VCaP (cell line): ENCODE data around the gene CDC45.
A peak's percentile ranks its signal among the peaks of the same experiment; 100 is the strongest.
"Not testable (repeated sequence)": the region's sequence is repeated elsewhere in the genome, so short reads cannot be mapped to it uniquely, and the experiment has no call there.

Experiments
- H3K27ac ChIP-seq: fragments of 450-650 bp; 2 replicates; pipeline ENCODE4 v1.5.1; 2017
- CTCF ChIP-seq: fragments of 450-650 bp; conservative IDR thresholded peaks from 2 replicates; pipeline ENCODE4 v1.5.1; 2017; ENCODE audit warnings: mild to moderate bottlenecking, moderate library complexity

CDC45 gene

GRCh38 chr22:19543970-19544708, 64.4 kb downstream of the CDC45 start:
- peak overlapping the region; percentile 81 for H3K27ac ChIP-seq
- no peak for TF ChIP-seq CTCF

- no peak for TF ChIP-seq CTCF
- H3K27ac ChIP-seq, result peak overlapping the region; percentile 81; the same call in 1 of the 2 replicates
Measured at GRCh38 chr22:19545935-19546207, 66.2 kb downstream of the CDC45 start.

GRCh38 chr22:19546680-19547079, 67.0 kb downstream of the CDC45 start:
- H3K27ac ChIP-seq, result no peak overlapping the region
- TF ChIP-seq CTCF, result no peak

GRCh38 chr22:19547620-19548019, 67.9 kb downstream of the CDC45 start:
- TF ChIP-seq CTCF, result no peak
- H3K27ac ChIP-seq, result no peak overlapping the region

GRCh38 chr22:19548427-19548826, 68.7 kb downstream of the CDC45 start:
- not testable (repeated sequence) for H3K27ac ChIP-seq

GRCh38 chr22:19548964-19549363, 69.2 kb downstream of the CDC45 start:
- no peak for TF ChIP-seq CTCF
- H3K27ac ChIP-seq, result no peak overlapping the region

GRCh38 chr22:19549428-19549827, 69.7 kb downstream of the CDC45 start:
- H3K27ac ChIP-seq, result no peak overlapping the region

More at GRCh38 chr22:19549428-19549827, 69.7 kb downstream of the CDC45 start:
- no peak for TF ChIP-seq CTCF
